ENCODE measurements around the gene MT1HL1.
"Not testable (repeated sequence)": the region's sequence is repeated elsewhere in the genome, so short reads cannot be mapped to it uniquely, and the experiment has no call there.

Gene MT1HL1

GRCh38 chr1:236979149-236979900 is 24.9 kb downstream of the MT1HL1 start:
- in situ Hi-C loops (cut with HindIII; ENCODE audit: low sequenced_read_pairs): no loop called here

GRCh38 chr1:236978740-236979139 is 25.5 kb downstream of the MT1HL1 start:
- in situ Hi-C loops (cut with HindIII; ENCODE audit: low sequenced_read_pairs): no loop called here

GRCh38 chr1:236975461-236975860 is 28.8 kb downstream of the MT1HL1 start:
- in situ Hi-C loops (cut with HindIII; ENCODE audit: low sequenced_read_pairs): no loop called here

- in situ Hi-C loops (cut with HindIII; ENCODE audit: low sequenced_read_pairs): not testable (repeated sequence)
Measured at GRCh38 chr1:236974025-236974424, 30.2 kb downstream of the MT1HL1 start.

- in situ Hi-C loops (cut with HindIII; ENCODE audit: low sequenced_read_pairs): no loop called here
Measured at GRCh38 chr1:236966636-236967035, 37.6 kb downstream of the MT1HL1 start.

GRCh38 chr1:236963920-236964319 is 40.3 kb downstream of the MT1HL1 start:
- in situ Hi-C loops (cut with HindIII; ENCODE audit: low sequenced_read_pairs): no loop called here

- in situ Hi-C loops (cut with HindIII; ENCODE audit: low sequenced_read_pairs): no loop called here
Measured at GRCh38 chr1:236959112-236959511, 45.1 kb downstream of the MT1HL1 start.

- in situ Hi-C loops (cut with HindIII; ENCODE audit: low sequenced_read_pairs): no loop called here
Measured at GRCh38 chr1:236957235-236957634, 47.0 kb downstream of the MT1HL1 start.
